Thoracic aorta (tissue), 2 donors: ENCODE measurements around the gene VIPAS39. TPM values are rescaled to one million over a fixed set of nuclear protein-coding genes. Genes with fewer than 3 reads are reported as not detected.
A peak's percentile ranks its signal among the peaks of the same experiment; 100 is the strongest.

ENCODE experiments used
- ATAC-seq: fragments of 150-250 bp; one replicate; pipeline ENCODE4 v1.8.0; 2017; ENCODE audit warnings: low read depth; ENCODE audit not compliant: insufficient number of reproducible peaks, low FRiP score
- DNase-seq: peaks from one replicate; pipeline ENCODE4 v3.0.0-alpha.2; 2020; ENCODE audit warnings: low spot score
- H3K27ac ChIP-seq, 2 donors: fragments of 200-600 bp; sonication (generic); 1 replicate in 1 of 2; 2 replicates in 1 of 2; pipeline ENCODE4 v1.5.1; 2016; ENCODE audit warnings: mild to moderate bottlenecking in 2 of 2, moderate library complexity in 2 of 2
- H3K27me3 ChIP-seq: fragments of 200-600 bp; sonication (generic); replicated peaks from 2 replicates; pipeline ENCODE4 v1.6.0; 2016; ENCODE audit warnings: mild to moderate bottlenecking; ENCODE audit not compliant: insufficient read depth
- H3K36me3 ChIP-seq: fragments of 200-600 bp; sonication (generic); one replicate; pipeline ENCODE4 v1.5.1; 2016
- H3K4me1 ChIP-seq, 2 donors: fragments of 200-600 bp; sonication (generic); 1 replicate in 1 of 2; 2 replicates in 1 of 2; pipeline versions ENCODE4 v1.5.1 to v1.6.0; 2016; ENCODE audit warnings: low read depth in 2 of 2, mild to moderate bottlenecking in 1 of 2; ENCODE audit not compliant: control insufficient read depth in 1 of 2
- H3K4me3 ChIP-seq: fragments of 200-600 bp; sonication (generic); 2 replicates; pipeline ENCODE4 v1.5.1; 2016; ENCODE audit warnings: mild to moderate bottlenecking
- H3K9me3 ChIP-seq: fragments of 200-600 bp; sonication (generic); 2 replicates; pipeline ENCODE4 v1.5.1; 2016
- CTCF ChIP-seq: fragments of 200-600 bp; sonication (generic); IDR thresholded peaks from one replicate; pipeline ENCODE4 v1.5.1; 2019; ENCODE audit warnings: antibody characterized with exemption
- total RNA-seq, 2 donors: library from RNA; depleted of rRNA; stranded (reverse); fragments of >200 nt; gene quantifications; one replicate each; pipeline versions ENCODE4 v1.1.0 to v1.2.3, GENCODE V29; 2016

Gene VIPAS39
- total RNA-seq, 2 donors from 2014 or later, result 20.2 to 21.0 TPM

GRCh38 chr14:77498120-77498979 lies 40.9 kb upstream of the VIPAS39 start, which contains the start of gene ISM2:
Gene ISM2 (minus strand): TSS chr14:77498816. CDS start chr14:77498793, 23 bp downstream.
- Histone ChIP-seq H3K4me1 (peaks cover 5 to 18% of the 10 kb centered on the region in 2 donors), H3K27me3 (no peaks in the 10 kb centered on the region), H3K36me3 (no peaks in the 10 kb centered on the region), H3K9me3 (no peaks in the 10 kb centered on the region), H3K4me3 (peak within 1 kb of the TSS; percentile 77), H3K27ac (no peak within 1 kb of the TSS)
- DNase-seq (no peak), ATAC-seq (no peak)
- no peak for TF ChIP-seq CTCF

GRCh38 chr14:77495334-77495733 lies 37.9 kb upstream of the VIPAS39 start:
- no peak for TF ChIP-seq CTCF
- DNase-seq (no peak), ATAC-seq (no peak)
- no peaks in the 10 kb centered on the region for H3K9me3 ChIP-seq
- H3K27ac ChIP-seq, result no peak overlapping the region
- no peak overlapping the region for H3K4me3 ChIP-seq
- H3K36me3 ChIP-seq, result no peaks in the 10 kb centered on the region
- no peaks in the 10 kb centered on the region for H3K27me3 ChIP-seq
- peaks cover 5 to 18% of the 10 kb centered on the region in 2 donors for H3K4me1 ChIP-seq

- Histone ChIP-seq H3K4me1 (no peaks in the 10 kb centered on the region), H3K27me3 (no peaks in the 10 kb centered on the region), H3K9me3 (no peaks in the 10 kb centered on the region), H3K27ac (no peak overlapping the region), H3K36me3 (no peaks in the 10 kb centered on the region), H3K4me3 (no peak overlapping the region)
- TF ChIP-seq CTCF, result no peak
- ATAC-seq, result no peak
- DNase-seq, result no peak
These were observed 33.7 kb upstream of the VIPAS39 start for GRCh38 chr14:77491056-77491455.

GRCh38 chr14:77490347-77490986 lies 33.1 kb upstream of the VIPAS39 start:
- H3K4me1 ChIP-seq, result no peaks in the 10 kb centered on the region
- H3K36me3 ChIP-seq, result no peaks in the 10 kb centered on the region
- no peak for DNase-seq
- H3K27ac ChIP-seq, result no peak overlapping the region
- no peaks in the 10 kb centered on the region for H3K27me3 ChIP-seq
- no peak for TF ChIP-seq CTCF
- no peaks in the 10 kb centered on the region for H3K9me3 ChIP-seq
- H3K4me3 ChIP-seq, result no peak overlapping the region
- ATAC-seq, result no peak

GRCh38 chr14:77489041-77489440 lies 31.6 kb upstream of the VIPAS39 start:
- H3K27me3 ChIP-seq, result no peaks in the 10 kb centered on the region
- DNase-seq (no peak), ATAC-seq (no peak)
- no peaks in the 10 kb centered on the region for H3K36me3 ChIP-seq
- H3K4me3 ChIP-seq, result no peak overlapping the region
- H3K4me1 ChIP-seq, result no peaks in the 10 kb centered on the region
- no peak for TF ChIP-seq CTCF
- H3K27ac ChIP-seq, result no peak overlapping the region
- H3K9me3 ChIP-seq, result no peaks in the 10 kb centered on the region
